Transverse colon (tissue), 4 donors: ENCODE measurements around the gene ZNF263.

ENCODE experiments used
- EP300 ChIP-seq: sonication (generic); formaldehyde crosslinking; IDR thresholded peaks from one replicate; pipeline ENCODE4 v1.6.1; 2017; ENCODE audit warnings: antibody characterized with exemption, low read depth
- POLR2A ChIP-seq: fragments of 450-650 bp; IDR thresholded peaks from one replicate; pipeline ENCODE4 v1.6.1; 2016; ENCODE audit warnings: antibody characterized with exemption, mild to moderate bottlenecking, moderate library complexity
- POLR2AphosphoS5 ChIP-seq, 3 donors: sonication (generic); formaldehyde crosslinking; IDR thresholded peaks; one replicate each; pipeline ENCODE4 v1.6.1; 2016; ENCODE audit warnings: antibody characterized with exemption in 3 of 3
- TF ChIP-seq, protein P1 (sequence below), 5 experiments: fragments of 200-600 bp in 3 of 5; fragments of 450-650 bp in 2 of 5; sonication (generic) in 3 of 5; IDR thresholded peaks; 1 replicate in 2 of 5; 2 replicates in 3 of 5; pipeline ENCODE4 v1.5.1; 2016 to 2017; ENCODE audit warnings: antibody characterized with exemption in 5 of 5, inconsistent platforms in 3 of 5, mild to moderate bottlenecking in 2 of 5, moderate library complexity in 1 of 5

- TF ChIP-seq, protein P1, sequence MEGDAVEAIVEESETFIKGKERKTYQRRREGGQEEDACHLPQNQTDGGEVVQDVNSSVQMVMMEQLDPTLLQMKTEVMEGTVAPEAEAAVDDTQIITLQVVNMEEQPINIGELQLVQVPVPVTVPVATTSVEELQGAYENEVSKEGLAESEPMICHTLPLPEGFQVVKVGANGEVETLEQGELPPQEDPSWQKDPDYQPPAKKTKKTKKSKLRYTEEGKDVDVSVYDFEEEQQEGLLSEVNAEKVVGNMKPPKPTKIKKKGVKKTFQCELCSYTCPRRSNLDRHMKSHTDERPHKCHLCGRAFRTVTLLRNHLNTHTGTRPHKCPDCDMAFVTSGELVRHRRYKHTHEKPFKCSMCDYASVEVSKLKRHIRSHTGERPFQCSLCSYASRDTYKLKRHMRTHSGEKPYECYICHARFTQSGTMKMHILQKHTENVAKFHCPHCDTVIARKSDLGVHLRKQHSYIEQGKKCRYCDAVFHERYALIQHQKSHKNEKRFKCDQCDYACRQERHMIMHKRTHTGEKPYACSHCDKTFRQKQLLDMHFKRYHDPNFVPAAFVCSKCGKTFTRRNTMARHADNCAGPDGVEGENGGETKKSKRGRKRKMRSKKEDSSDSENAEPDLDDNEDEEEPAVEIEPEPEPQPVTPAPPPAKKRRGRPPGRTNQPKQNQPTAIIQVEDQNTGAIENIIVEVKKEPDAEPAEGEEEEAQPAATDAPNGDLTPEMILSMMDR (IDR thresholded peaks at IDR 0.05), result no peak
- TF ChIP-seq POLR2A (no peak), POLR2AphosphoS5 (IDR thresholded peaks at IDR 0.05) (no peak), EP300 (no peak)
Observed at GRCh38 chr16:3274490-3274889, 8.8 kb upstream of the ZNF263 start.
